Prostate gland (tissue), 2 donors: ENCODE results near the gene ACTN1. TPM values are rescaled to one million over a fixed set of nuclear protein-coding genes. Genes with fewer than 3 reads are reported as not detected.

ENCODE experiments used
- DNase-seq: peaks from one replicate; pipeline ENCODE4 v3.0.0-alpha.2; 2019; ENCODE audit warnings: low spot score
- H3K27ac ChIP-seq, 2 donors: fragments of 200-600 bp; sonication (generic); 2 replicates each; pipeline ENCODE4 v1.5.1; 2017 to 2019
- H3K27me3 ChIP-seq: fragments of 200-600 bp; sonication (generic); replicated peaks from 2 replicates; pipeline ENCODE4 v1.5.1; 2019; ENCODE audit not compliant: insufficient read depth
- H3K36me3 ChIP-seq, 2 donors: fragments of 200-600 bp; sonication (generic); 1 replicate in 1 of 2; 2 replicates in 1 of 2; pipeline versions ENCODE4 v1.5.1 to v1.8.1; 2017 to 2019
- H3K4me1 ChIP-seq: fragments of 200-600 bp; sonication (generic); replicated peaks from 2 replicates; pipeline ENCODE4 v1.5.1; 2019
- H3K4me3 ChIP-seq, 2 donors: fragments of 200-600 bp; sonication (generic); 2 replicates each; pipeline ENCODE4 v1.5.1; 2017 to 2019
- H3K9me3 ChIP-seq: fragments of 200-600 bp; sonication (generic); 2 replicates; pipeline ENCODE4 v1.5.1; 2017
- POLR2A ChIP-seq: fragments of 450-650 bp; IDR thresholded peaks from one replicate; pipeline ENCODE4 v1.6.1; 2016; ENCODE audit warnings: antibody characterized with exemption, mild to moderate bottlenecking
- POLR2AphosphoS5 ChIP-seq: sonication (generic); formaldehyde crosslinking; IDR thresholded peaks from one replicate; pipeline ENCODE4 v1.6.1; 2017; ENCODE audit warnings: antibody characterized with exemption
- WGBS: methylation state at CpG from one replicate; pipeline ENCODE4 v1.1.5; 2018; 5-methylcytosine and 5-hydroxymethylcytosine counted together
- intact Hi-C: fragments of 100-400 bp; cut with DNase I; formaldehyde crosslinking; loops from one replicate; pipeline ENCODE4 v1.14.2; 2022
- total RNA-seq, 2 donors: library from RNA; depleted of rRNA; stranded (reverse); fragments of >200 nt; gene quantifications; one replicate each; pipeline ENCODE4 v1.1.0, GENCODE V29; 2016
- TF ChIP-seq, protein P1 (sequence below), 4 experiments: fragments of 200-600 bp in 2 of 4; fragments of 450-650 bp in 2 of 4; sonication (generic) in 2 of 4; IDR thresholded peaks; 1 replicate in 3 of 4; 2 replicates in 1 of 4; pipeline ENCODE4 v1.5.1; 2016 to 2019; ENCODE audit warnings: antibody characterized with exemption in 4 of 4, mild to moderate bottlenecking in 2 of 4, moderate library complexity in 2 of 4

Gene ACTN1
- total RNA-seq, 2 donors from 2014 or later: 197 to 240 TPM

DNA sequence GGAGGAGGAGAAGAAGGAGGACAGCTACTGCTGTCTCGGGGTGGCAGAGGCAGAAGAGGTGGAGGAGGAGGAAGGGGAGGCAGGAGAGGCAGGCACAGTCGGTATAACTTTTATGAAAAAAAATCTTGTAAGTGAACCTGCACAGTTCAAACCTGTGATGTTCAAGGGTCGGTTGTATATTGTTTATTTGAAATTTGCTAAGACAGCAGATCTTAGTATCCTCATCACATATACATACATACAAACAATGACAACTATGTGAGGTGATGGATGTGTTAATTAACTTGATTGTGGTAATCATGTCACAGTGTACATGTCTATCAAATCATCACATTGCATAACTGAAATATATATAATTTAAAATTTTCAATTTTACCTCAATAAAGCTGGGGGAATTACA, 19.0 kb downstream of the ACTN1 start:
- intact Hi-C loops: no loop called here
- Histone ChIP-seq H3K4me3 (no peak overlapping the region), H3K27me3 (no peaks in the 10 kb centered on the region), H3K36me3 (no peaks in the 10 kb centered on the region), H3K4me1 (peaks cover 2% of the 10 kb centered on the region), H3K9me3 (no peaks in the 10 kb centered on the region), H3K27ac (no peak overlapping the region)
- DNase-seq: no peak
- WGBS: 67% methylated on average over 3 of the region's 3 CpGs
- TF ChIP-seq POLR2A: no peak
- TF ChIP-seq POLR2AphosphoS5: no peak
- TF ChIP-seq, protein P1, sequence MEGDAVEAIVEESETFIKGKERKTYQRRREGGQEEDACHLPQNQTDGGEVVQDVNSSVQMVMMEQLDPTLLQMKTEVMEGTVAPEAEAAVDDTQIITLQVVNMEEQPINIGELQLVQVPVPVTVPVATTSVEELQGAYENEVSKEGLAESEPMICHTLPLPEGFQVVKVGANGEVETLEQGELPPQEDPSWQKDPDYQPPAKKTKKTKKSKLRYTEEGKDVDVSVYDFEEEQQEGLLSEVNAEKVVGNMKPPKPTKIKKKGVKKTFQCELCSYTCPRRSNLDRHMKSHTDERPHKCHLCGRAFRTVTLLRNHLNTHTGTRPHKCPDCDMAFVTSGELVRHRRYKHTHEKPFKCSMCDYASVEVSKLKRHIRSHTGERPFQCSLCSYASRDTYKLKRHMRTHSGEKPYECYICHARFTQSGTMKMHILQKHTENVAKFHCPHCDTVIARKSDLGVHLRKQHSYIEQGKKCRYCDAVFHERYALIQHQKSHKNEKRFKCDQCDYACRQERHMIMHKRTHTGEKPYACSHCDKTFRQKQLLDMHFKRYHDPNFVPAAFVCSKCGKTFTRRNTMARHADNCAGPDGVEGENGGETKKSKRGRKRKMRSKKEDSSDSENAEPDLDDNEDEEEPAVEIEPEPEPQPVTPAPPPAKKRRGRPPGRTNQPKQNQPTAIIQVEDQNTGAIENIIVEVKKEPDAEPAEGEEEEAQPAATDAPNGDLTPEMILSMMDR (IDR thresholded peaks at IDR 0.05): no peak

DNA sequence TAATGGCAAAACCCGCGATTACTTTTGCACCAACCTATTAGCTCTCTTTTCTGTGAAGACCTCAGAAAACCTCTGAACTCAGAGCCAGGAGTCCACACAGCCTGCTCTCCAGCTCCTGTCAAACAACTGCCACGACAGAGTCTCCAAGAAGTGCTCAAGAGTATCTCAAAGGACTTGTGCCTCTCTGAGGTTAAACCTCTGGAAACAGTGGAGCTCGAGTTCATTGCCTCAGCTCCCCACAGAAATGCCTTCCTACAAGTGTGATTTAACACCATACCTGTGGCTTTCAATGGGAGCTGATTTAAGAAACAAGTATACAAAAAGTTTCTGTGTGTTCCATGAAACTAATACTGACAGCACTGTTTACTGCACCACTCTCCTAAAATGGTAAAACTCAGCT, 20.1 kb downstream of the ACTN1 start:
- 21% methylated on average over 4 of the region's 4 CpGs for WGBS
- no peaks in the 10 kb centered on the region for H3K27me3 ChIP-seq
- DNase-seq: no peak
- no peaks in the 10 kb centered on the region for H3K4me1 ChIP-seq
- no peaks in the 10 kb centered on the region for H3K9me3 ChIP-seq
- TF ChIP-seq POLR2A (no peak), POLR2AphosphoS5 (no peak)
- TF ChIP-seq, protein P1 (IDR thresholded peaks at IDR 0.05): no peak
- H3K27ac ChIP-seq: peak overlapping the region; percentile 57 to 59
- H3K4me3 ChIP-seq: no peak overlapping the region
- no peaks in the 10 kb centered on the region for H3K36me3 ChIP-seq
- intact Hi-C loops: no loop called here

DNA sequence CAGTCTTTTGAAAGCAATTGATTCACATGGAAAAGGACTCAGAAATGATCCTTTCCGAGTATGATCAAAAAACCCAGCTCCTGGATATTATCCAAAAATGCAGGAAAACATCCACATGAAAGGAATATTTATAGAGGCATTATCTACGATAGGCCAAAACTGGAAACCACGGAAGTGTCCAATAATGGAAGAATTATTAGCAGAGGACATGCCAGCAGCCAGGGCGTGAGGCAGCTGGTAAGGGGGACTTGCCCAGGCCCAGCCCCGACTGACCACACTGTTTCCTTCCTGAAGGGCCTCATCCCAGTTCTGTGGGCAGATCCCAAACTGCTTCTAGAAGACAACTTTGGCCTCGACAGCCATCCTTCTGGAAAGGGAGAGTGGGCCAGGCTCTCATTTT, 20.5 kb downstream of the ACTN1 start:
- TF ChIP-seq, protein P1 (IDR thresholded peaks at IDR 0.05): no peak
- TF ChIP-seq POLR2AphosphoS5: peak; percentile 4
- Histone ChIP-seq H3K4me1 (no peaks in the 10 kb centered on the region), H3K9me3 (no peaks in the 10 kb centered on the region), H3K4me3 (no peak overlapping the region), H3K27me3 (no peaks in the 10 kb centered on the region), H3K27ac (peak overlapping the region; percentile 57 to 59), H3K36me3 (no peaks in the 10 kb centered on the region)
- intact Hi-C loops: no loop called here
- 4% methylated on average over 6 of the region's 6 CpGs for WGBS
- no peak for DNase-seq

DNA sequence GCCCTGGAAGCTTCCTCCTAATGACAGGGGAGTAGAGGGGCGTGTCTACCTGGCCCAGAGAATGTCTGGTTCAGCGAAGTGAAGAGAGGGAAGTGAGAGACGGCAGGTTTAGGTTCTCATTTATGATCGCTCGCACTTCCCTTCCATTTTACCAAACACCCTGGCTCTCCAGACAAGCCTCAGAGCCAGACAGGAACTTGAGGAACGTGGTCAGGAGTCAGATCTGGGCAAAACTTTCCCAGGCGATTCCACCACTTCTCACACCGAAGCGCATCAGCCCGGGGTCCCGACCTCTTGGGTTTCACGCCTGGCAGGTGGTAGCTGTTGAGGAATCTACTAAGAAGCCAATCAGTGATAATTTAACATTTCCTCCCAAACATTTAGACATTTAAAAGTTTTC, 21.3 kb downstream of the ACTN1 start:
- no peaks in the 10 kb centered on the region for H3K36me3 ChIP-seq
- no peaks in the 10 kb centered on the region for H3K9me3 ChIP-seq
- no peak overlapping the region for H3K4me3 ChIP-seq
- intact Hi-C loops: no loop called here
- no peaks in the 10 kb centered on the region for H3K4me1 ChIP-seq
- H3K27me3 ChIP-seq: no peaks in the 10 kb centered on the region
- peak overlapping the region; percentile 57 to 59 for H3K27ac ChIP-seq
- no peak for DNase-seq
- WGBS: 73% methylated on average over 12 of the region's 12 CpGs
- no peak for TF ChIP-seq POLR2A
- TF ChIP-seq, protein P1 (IDR thresholded peaks at IDR 0.05): no peak
- TF ChIP-seq POLR2AphosphoS5: no peak

DNA sequence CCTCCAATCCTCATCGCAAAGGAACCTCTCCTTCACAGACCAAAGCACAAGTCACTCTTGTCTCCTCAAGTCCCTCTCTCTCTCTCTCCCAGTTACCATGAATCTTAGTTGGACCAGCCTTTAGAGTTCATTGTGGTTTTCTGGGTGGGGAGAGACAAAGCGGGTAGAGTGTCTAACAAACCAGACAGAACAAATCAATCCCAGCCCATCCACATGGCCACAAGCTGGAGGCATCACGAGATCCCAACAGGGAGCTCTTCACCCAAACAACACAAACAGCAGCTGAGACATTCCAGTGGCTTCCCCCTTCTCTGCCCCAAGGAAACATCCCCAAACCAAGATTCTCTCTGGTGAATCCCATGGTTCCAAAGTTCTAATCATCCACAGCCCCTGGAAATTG, 22.4 kb downstream of the ACTN1 start:
- Histone ChIP-seq H3K36me3 (no peaks in the 10 kb centered on the region), H3K4me3 (no peak overlapping the region), H3K4me1 (no peaks in the 10 kb centered on the region), H3K27me3 (no peaks in the 10 kb centered on the region), H3K27ac (peak overlapping the region; percentile 14 to 98), H3K9me3 (no peaks in the 10 kb centered on the region)
- intact Hi-C loops: no loop called here
- WGBS: 87% methylated on average over 3 of the region's 3 CpGs
- no peak for DNase-seq
- TF ChIP-seq POLR2AphosphoS5 (no peak), POLR2A (no peak)
- TF ChIP-seq, protein P1 (IDR thresholded peaks at IDR 0.05): no peak
